Measurements from ENCODE around the gene TECTA.

GRCh38 chr11:121188776-121189175 lies 87.7 kb downstream of the TECTA start:
- TF ChIP-seq CTCF (IDR thresholded peaks at IDR 0.05) (no peak), POLR2A (IDR thresholded peaks at IDR 0.05) (no peak)
